AG10803 (cell line): Measurements from ENCODE around the gene TMEM86A.

ENCODE experiments used
- DNase-seq: peaks from one replicate; pipeline ENCODE4 v3.0.0; 2010; ENCODE audit warnings: low read depth
- H3K4me3 ChIP-seq: 2 replicates; pipeline ENCODE4 v1.5.1; 2011; ENCODE audit warnings: mild to moderate bottlenecking, low read length, control low read depth
- CTCF ChIP-seq: conservative IDR thresholded peaks from 2 replicates; pipeline ENCODE4 v1.5.1; 2011; ENCODE audit warnings: mild to moderate bottlenecking, low read length, control low read depth, inconsistent platforms

TMEM86A gene

GRCh38 chr11:18720091-18720807 lies 21.7 kb downstream of the TMEM86A start:
- peak; percentile 30 for DNase-seq
- H3K4me3 ChIP-seq = no peak overlapping the region; the same call in 1 of the 2 replicates
- TF ChIP-seq CTCF = no peak

DNA sequence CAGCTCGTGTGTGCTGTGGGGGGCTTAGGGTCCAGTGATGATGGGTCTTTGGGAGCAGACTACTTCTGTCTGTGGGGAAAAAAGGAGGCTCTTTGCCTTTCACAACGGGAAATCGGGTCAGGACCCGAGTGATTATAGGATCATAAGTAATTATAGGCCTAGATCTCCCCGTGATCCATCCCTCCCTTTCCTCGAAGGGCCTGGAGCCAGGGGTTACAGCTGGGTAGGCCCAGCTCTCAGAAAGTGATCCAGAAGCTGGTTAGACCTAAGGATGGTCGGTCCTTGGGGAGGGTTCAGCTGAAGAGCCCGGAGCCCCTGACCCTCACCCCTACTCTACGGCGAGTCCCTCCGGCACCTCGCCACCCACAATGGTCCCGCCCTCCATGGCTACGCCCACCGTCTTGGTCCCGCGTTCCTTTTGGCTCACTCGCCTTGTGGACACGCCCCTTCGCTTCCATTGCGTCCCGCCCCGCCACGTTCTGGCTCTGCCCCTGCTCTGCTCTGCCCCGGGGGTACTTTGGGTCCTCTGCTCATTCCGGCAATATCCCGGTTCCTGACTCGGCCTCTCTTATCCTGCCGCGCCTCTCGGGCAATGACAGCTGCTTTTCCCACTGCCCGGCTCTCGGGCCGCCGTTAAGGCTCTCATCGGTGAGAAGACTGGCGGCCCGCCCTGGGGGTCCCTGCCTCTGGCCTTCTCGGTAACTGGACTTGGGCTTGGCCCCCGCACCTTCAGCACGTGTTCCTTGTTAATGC lies 22.4 kb downstream of the TMEM86A start:
- DNase-seq = peak; percentile 40
- peak overlapping the region; percentile 62 for H3K4me3 ChIP-seq
- no peak for TF ChIP-seq CTCF

- peak; percentile 80 for TF ChIP-seq CTCF
Measured at GRCh38 chr11:18721561-18722292, 23.1 kb downstream of the TMEM86A start.

GRCh38 chr11:18722293-18722637 lies 23.7 kb downstream of the TMEM86A start:
- DNase-seq = no peak
- TF ChIP-seq CTCF = no peak
- H3K4me3 ChIP-seq = no peak overlapping the region

More at GRCh38 chr11:18721561-18722292, 23.1 kb downstream of the TMEM86A start:
- peak; percentile 25 for DNase-seq
- peak overlapping the region; percentile 62 for H3K4me3 ChIP-seq

GRCh38 chr11:18723991-18724390 lies 25.4 kb downstream of the TMEM86A start:
- no peak for DNase-seq
- no peak for TF ChIP-seq CTCF
- no peak overlapping the region for H3K4me3 ChIP-seq

DNA sequence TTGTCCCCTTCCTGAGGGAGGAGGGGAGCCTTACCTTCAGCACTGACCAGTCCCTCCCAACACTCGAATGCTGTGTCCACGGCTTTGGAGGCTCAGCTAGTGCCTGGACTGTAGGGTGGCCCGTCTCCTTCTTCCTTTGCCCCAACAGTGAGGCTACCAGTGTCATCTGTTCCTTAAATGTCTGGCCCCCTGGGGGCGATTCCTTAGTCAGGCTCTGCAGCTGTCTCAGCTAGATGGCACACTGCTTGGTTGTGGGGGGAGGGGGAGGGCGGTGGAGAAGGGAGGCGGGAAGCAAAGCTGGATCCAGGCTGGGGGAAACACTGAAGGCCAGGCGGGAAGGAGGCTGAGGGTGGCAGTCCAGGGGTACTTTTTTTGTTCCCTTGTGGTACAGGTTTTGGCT lies 27.5 kb downstream of the TMEM86A start, which contains the start of gene IGSF22:
Gene IGSF22 (minus strand): TSS at position 149 of the 400 bp plus-strand sequence. CDS start 1,952 bp downstream, outside the sequence.
- no peak for DNase-seq
- TF ChIP-seq CTCF = no peak
- H3K4me3 ChIP-seq = no peak within 1 kb of the TSS
